SJSA1 (cell line): ENCODE results near the gene NACAD. TPM values are rescaled to one million over a fixed set of nuclear protein-coding genes. Genes with fewer than 3 reads are reported as not detected.

Source experiments
- DNase-seq, 2 experiments: peaks; one replicate each; pipeline ENCODE4 v3.0.0-alpha.2; 2015 to 2020; ENCODE audit warnings: low spot score in 2 of 2, low read depth in 1 of 2
- H3K27ac ChIP-seq: fragments of 250-450 bp; sonication (Bioruptor Pico); 2 replicates; pipeline ENCODE4 v1.5.1; 2020; ENCODE audit warnings: mild to moderate bottlenecking, moderate library complexity
- H3K27me3 ChIP-seq: fragments of 250-450 bp; sonication (Bioruptor Pico); replicated peaks from 2 replicates; pipeline ENCODE4 v1.5.1; 2020; ENCODE audit warnings: mild to moderate bottlenecking, moderate library complexity
- H3K36me3 ChIP-seq: fragments of 250-450 bp; sonication (Bioruptor Pico); 2 replicates; pipeline ENCODE4 v1.5.1; 2020; ENCODE audit warnings: mild to moderate bottlenecking
- H3K4me1 ChIP-seq: fragments of 250-450 bp; sonication (Bioruptor Pico); replicated peaks from 2 replicates; pipeline ENCODE4 v1.6.1; 2021; ENCODE audit warnings: mild to moderate bottlenecking
- H3K4me3 ChIP-seq: fragments of 250-450 bp; sonication (Bioruptor Pico); 2 replicates; pipeline ENCODE4 v1.5.1; 2020; ENCODE audit warnings: mild to moderate bottlenecking
- H3K9me3 ChIP-seq: fragments of 250-450 bp; sonication (Bioruptor Pico); replicated peaks from 2 replicates; pipeline ENCODE4 v1.5.1; 2020; ENCODE audit warnings: mild to moderate bottlenecking
- total RNA-seq: library from RNA; depleted of rRNA; stranded (reverse); fragments of >200 nt; shearing (Covaris generic); gene quantifications from 2 replicates; pipeline ENCODE4 v1.2.3, GENCODE V29; 2014

Gene NACAD
- total RNA-seq, 1 experiment from 2014 or later = 1.5 TPM

GRCh38 chr7:45080958-45081669 is 7.7 kb downstream of the NACAD start:
- Histone ChIP-seq H3K36me3 (peaks cover 13% of the 10 kb centered on the region), H3K4me1 (no peaks in the 10 kb centered on the region), H3K27ac (no peak overlapping the region), H3K9me3 (no peaks in the 10 kb centered on the region), H3K4me3 (no peak overlapping the region), H3K27me3 (no peaks in the 10 kb centered on the region)
- no peak for DNase-seq

GRCh38 chr7:45080265-45080957 is 8.4 kb downstream of the NACAD start:
- no peak overlapping the region for H3K27ac ChIP-seq
- H3K9me3 ChIP-seq = no peaks in the 10 kb centered on the region
- H3K4me3 ChIP-seq = no peak overlapping the region
- H3K27me3 ChIP-seq = no peaks in the 10 kb centered on the region
- no peaks in the 10 kb centered on the region for H3K4me1 ChIP-seq
- DNase-seq = no peak
- peaks cover 20% of the 10 kb centered on the region for H3K36me3 ChIP-seq

GRCh38 chr7:45078125-45078681 is 10.6 kb downstream of the NACAD start:
- Histone ChIP-seq H3K9me3 (no peaks in the 10 kb centered on the region), H3K27me3 (no peaks in the 10 kb centered on the region), H3K27ac (no peak overlapping the region), H3K4me3 (no peak overlapping the region), H3K36me3 (peaks cover 42% of the 10 kb centered on the region), H3K4me1 (no peaks in the 10 kb centered on the region)
- DNase-seq = no peak

- DNase-seq = no peak
- H3K9me3 ChIP-seq = no peaks in the 10 kb centered on the region
- H3K27me3 ChIP-seq = no peaks in the 10 kb centered on the region
- peaks cover 48% of the 10 kb centered on the region for H3K36me3 ChIP-seq
- no peak overlapping the region for H3K27ac ChIP-seq
- H3K4me1 ChIP-seq = no peaks in the 10 kb centered on the region
- H3K4me3 ChIP-seq = no peak overlapping the region
These were observed 11.2 kb downstream of the NACAD start for GRCh38 chr7:45077579-45077978.

- H3K4me1 ChIP-seq = no peaks in the 10 kb centered on the region
- no peak overlapping the region for H3K27ac ChIP-seq
- DNase-seq = no peak
- H3K36me3 ChIP-seq = peaks cover 53% of the 10 kb centered on the region
- H3K27me3 ChIP-seq = no peaks in the 10 kb centered on the region
- no peaks in the 10 kb centered on the region for H3K9me3 ChIP-seq
- no peak overlapping the region for H3K4me3 ChIP-seq
These were observed 11.8 kb downstream of the NACAD start for GRCh38 chr7:45076946-45077345.

GRCh38 chr7:45075871-45076796 is 12.6 kb downstream of the NACAD start:
- Histone ChIP-seq H3K36me3 (peaks cover 60% of the 10 kb centered on the region), H3K4me1 (no peaks in the 10 kb centered on the region), H3K27ac (no peak overlapping the region), H3K4me3 (no peak overlapping the region), H3K27me3 (no peaks in the 10 kb centered on the region), H3K9me3 (no peaks in the 10 kb centered on the region)
- no peak for DNase-seq

GRCh38 chr7:45075355-45075644 is 13.5 kb downstream of the NACAD start:
- no peak overlapping the region for H3K27ac ChIP-seq

GRCh38 chr7:45074528-45075354 is 14.0 kb downstream of the NACAD start:
- H3K27ac ChIP-seq = no peak overlapping the region

More at GRCh38 chr7:45075355-45075644, 13.5 kb downstream of the NACAD start:
- H3K4me3 ChIP-seq = no peak overlapping the region
- peaks cover 62% of the 10 kb centered on the region for H3K36me3 ChIP-seq
- no peaks in the 10 kb centered on the region for H3K27me3 ChIP-seq
- H3K4me1 ChIP-seq = no peaks in the 10 kb centered on the region
- DNase-seq = no peak
- no peaks in the 10 kb centered on the region for H3K9me3 ChIP-seq

GRCh38 chr7:45073786-45074527 is 14.8 kb downstream of the NACAD start:
- H3K4me1 ChIP-seq = no peaks in the 10 kb centered on the region
- H3K36me3 ChIP-seq = peaks cover 75% of the 10 kb centered on the region
- no peak overlapping the region for H3K27ac ChIP-seq
- H3K9me3 ChIP-seq = no peaks in the 10 kb centered on the region
- H3K4me3 ChIP-seq = no peak overlapping the region
- no peaks in the 10 kb centered on the region for H3K27me3 ChIP-seq
- DNase-seq = no peak

More at GRCh38 chr7:45074528-45075354, 14.0 kb downstream of the NACAD start:
- Histone ChIP-seq H3K36me3 (peaks cover 68% of the 10 kb centered on the region), H3K4me1 (no peaks in the 10 kb centered on the region), H3K9me3 (no peaks in the 10 kb centered on the region), H3K4me3 (no peak overlapping the region), H3K27me3 (no peaks in the 10 kb centered on the region)
- no peak for DNase-seq

- DNase-seq = no peak
- H3K4me1 ChIP-seq = no peaks in the 10 kb centered on the region
- no peak overlapping the region for H3K27ac ChIP-seq
- H3K27me3 ChIP-seq = no peaks in the 10 kb centered on the region
- no peaks in the 10 kb centered on the region for H3K9me3 ChIP-seq
- no peak overlapping the region for H3K4me3 ChIP-seq
- H3K36me3 ChIP-seq = peaks cover 83% of the 10 kb centered on the region
These were observed 15.6 kb downstream of the NACAD start for GRCh38 chr7:45073031-45073785.

GRCh38 chr7:45072131-45073030 is 16.4 kb downstream of the NACAD start:
- H3K27ac ChIP-seq = no peak overlapping the region
- H3K4me3 ChIP-seq = no peak overlapping the region
- no peaks in the 10 kb centered on the region for H3K4me1 ChIP-seq
- H3K36me3 ChIP-seq = peaks cover 88% of the 10 kb centered on the region
- H3K27me3 ChIP-seq = no peaks in the 10 kb centered on the region
- no peaks in the 10 kb centered on the region for H3K9me3 ChIP-seq
- no peak for DNase-seq
